OCI-LY7 (cell line): ENCODE measurements around the gene PIGM. TPM values are rescaled to one million over a fixed set of nuclear protein-coding genes. Genes with fewer than 3 reads are reported as not detected.

ENCODE experiments used
- BruUV-seq: library from RNA; stranded (reverse); fragments of 400-500 nt; replicated peaks from 2 replicates; lab custom pipeline; 2021; lab: Mats Ljungman, UMichigan
- CTCF ChIA-PET: fragments of 300-600 bp; sonication (Branson Sonifier 250); formaldehyde crosslinking; loops from one replicate; lab custom pipeline; 2022; ENCODE audit warnings: antibody characterized with exemption; ENCODE audit not compliant: unreplicated experiment; lab: Charles Lee
- POLR2A ChIA-PET: fragments of 300-600 bp; sonication (Branson Sonifier 250); formaldehyde crosslinking; loops from one replicate; lab custom pipeline; 2022; ENCODE audit warnings: antibody characterized with exemption; lab: Charles Lee
- DNase-seq: peaks from one replicate; pipeline ENCODE4 v3.0.0-alpha.2; 2015; ENCODE audit warnings: low spot score
- H2AFZ ChIP-seq: fragments of 200-600 bp; sonication (generic), shearing (Covaris generic); 2 replicates; pipeline ENCODE4 v1.6.1; 2014; ENCODE audit warnings: mild to moderate bottlenecking, antibody characterized with exemption, low read length, moderate library complexity
- H3K27ac ChIP-seq: fragments of 200-600 bp; sonication (generic); 2 replicates; pipeline ENCODE4 v1.5.1; 2014; ENCODE audit warnings: mixed run types, low read depth, mild to moderate bottlenecking, moderate library complexity, low read length, inconsistent platforms; ENCODE audit not compliant: poor library complexity, severe bottlenecking
- H3K36me3 ChIP-seq: fragments of 200-600 bp; sonication (generic); 2 replicates; pipeline ENCODE4 v1.6.1; 2014; ENCODE audit warnings: mild to moderate bottlenecking, antibody characterized with exemption, low read length, moderate library complexity, mixed read lengths; ENCODE audit not compliant: insufficient read depth
- H3K4me1 ChIP-seq: fragments of 200-600 bp; sonication (generic); 2 replicates; pipeline ENCODE4 v1.5.1; 2014; ENCODE audit warnings: mild to moderate bottlenecking, low read length; ENCODE audit not compliant: insufficient read depth, poor library complexity, severe bottlenecking
- H3K4me2 ChIP-seq: fragments of 200-600 bp; sonication (generic); 2 replicates; pipeline ENCODE4 v1.6.1; 2014; ENCODE audit warnings: mild to moderate bottlenecking, low read length
- H3K4me3 ChIP-seq: fragments of 200-600 bp; sonication (generic); 2 replicates; pipeline ENCODE4 v1.5.1; 2014; ENCODE audit warnings: mild to moderate bottlenecking, low read depth, low read length; ENCODE audit not compliant: poor library complexity, severe bottlenecking
- H3K79me2 ChIP-seq: fragments of 200-600 bp; sonication (generic); 2 replicates; pipeline ENCODE4 v1.6.1; 2016; ENCODE audit warnings: low read depth, mild to moderate bottlenecking, low read length, moderate library complexity, mixed read lengths; ENCODE audit not compliant: insufficient read depth
- H3K9me2 ChIP-seq: fragments of 200-600 bp; sonication (generic); 2 replicates; pipeline ENCODE4 v1.6.1; 2016; ENCODE audit warnings: mild to moderate bottlenecking, low read length, mixed read lengths; ENCODE audit not compliant: insufficient read depth
- H3K9me3 ChIP-seq: fragments of 200-600 bp; sonication (generic); 2 replicates; pipeline ENCODE4 v1.6.1; 2014; ENCODE audit warnings: mild to moderate bottlenecking, mixed run types, low read length, mixed read lengths
- H4K20me1 ChIP-seq: fragments of 200-600 bp; sonication (generic); 2 replicates; pipeline ENCODE4 v1.6.1; 2014; ENCODE audit warnings: mild to moderate bottlenecking, antibody characterized with exemption, low read length, moderate library complexity, mixed read lengths; ENCODE audit not compliant: insufficient read depth
- CTCF ChIP-seq: fragments of 200-600 bp; sonication (generic); conservative IDR thresholded peaks from 2 replicates; pipeline ENCODE4 v1.5.1; 2014; ENCODE audit warnings: mild to moderate bottlenecking, antibody characterized with exemption, low read length, moderate library complexity, mixed read lengths
- EZH2phosphoT487 ChIP-seq: fragments of 200-600 bp; sonication (generic); IDR thresholded peaks from 2 replicates; pipeline ENCODE4 v1.6.1; 2018; ENCODE audit warnings: low read depth, borderline replicate concordance, mild to moderate bottlenecking, mixed run types, antibody characterized with exemption, low read length, moderate library complexity, mixed read lengths
- intact Hi-C: fragments of 100-400 bp; cut with micrococcal nuclease; formaldehyde crosslinking; loops from one replicate; pipeline ENCODE4 v1.10.0; 2022; ENCODE audit not compliant: unreplicated experiment
- total RNA-seq, 2 experiments: library from RNA; depleted of rRNA in 1 of 2; stranded (reverse); fragments of >200 nt in 1 of 2; shearing (Covaris generic) in 1 of 2; gene quantifications; 2 replicates each; pipeline ENCODE4 v1.2.3, GENCODE V29; 2014 to 2022

PIGM gene
- total RNA-seq, 2 experiments from 2014 or later = 4.2 to 5.1 TPM

- Histone ChIP-seq H3K27ac (no peak overlapping the region), H3K4me3 (no peak overlapping the region), H3K79me2 (peaks cover 7% of the 10 kb centered on the region; the same call in 1 of the 2 replicates), H4K20me1 (no peaks in the 10 kb centered on the region), H2AFZ (no peak overlapping the region), H3K4me2 (0 out of 2 replicates have a peak overlapping the region, but pooled peaks have one; percentile 3), H3K9me2 (no peaks in the 10 kb centered on the region), H3K4me1 (peaks cover 24% of the 10 kb centered on the region), H3K36me3 (no peaks in the 10 kb centered on the region), H3K9me3 (no peaks in the 10 kb centered on the region)
- CTCF ChIA-PET = no interaction called here
- intact Hi-C loops = no loop called here
- POLR2A ChIA-PET = no interaction called here
- TF ChIP-seq EZH2phosphoT487 (no peak), CTCF (no peak)
- BruUV-seq = no TSS peak
- DNase-seq = no peak
Observed at GRCh38 chr1:160028426-160028825, 3.4 kb downstream of the PIGM start.

- Histone ChIP-seq H3K4me1 (peaks cover 4% of the 10 kb centered on the region), H3K9me3 (no peaks in the 10 kb centered on the region), H3K9me2 (no peaks in the 10 kb centered on the region), H4K20me1 (no peaks in the 10 kb centered on the region), H3K4me2 (no peak overlapping the region), H3K36me3 (no peaks in the 10 kb centered on the region), H3K79me2 (no peaks in the 10 kb centered on the region; the same call in 1 of the 2 replicates), H2AFZ (no peak overlapping the region), H3K27ac (no peak overlapping the region), H3K4me3 (no peak overlapping the region)
- CTCF ChIA-PET = no interaction called here
- intact Hi-C loops = no loop called here
- POLR2A ChIA-PET = no interaction called here
- DNase-seq = no peak
- BruUV-seq = no TSS peak
- TF ChIP-seq CTCF = no peak
- TF ChIP-seq EZH2phosphoT487 = no peak
Observed at GRCh38 chr1:160025314-160025713, 6.5 kb downstream of the PIGM start.

- no TSS peak for BruUV-seq
- Histone ChIP-seq H3K4me3 (no peak overlapping the region), H3K4me2 (no peak overlapping the region), H3K9me3 (no peaks in the 10 kb centered on the region), H3K9me2 (no peaks in the 10 kb centered on the region), H4K20me1 (no peaks in the 10 kb centered on the region), H3K79me2 (no peaks in the 10 kb centered on the region), H3K4me1 (no peaks in the 10 kb centered on the region), H2AFZ (no peak overlapping the region), H3K36me3 (no peaks in the 10 kb centered on the region), H3K27ac (no peak overlapping the region)
- CTCF ChIA-PET = no interaction called here
- intact Hi-C loops = no loop called here
- no peak for TF ChIP-seq CTCF
- TF ChIP-seq EZH2phosphoT487 = no peak
- POLR2A ChIA-PET = no interaction called here
- no peak for DNase-seq
Observed at GRCh38 chr1:160024195-160024905, 7.4 kb downstream of the PIGM start.
